Ammon's horn (tissue), 1 donor: ENCODE measurements around the gene COL13A1.

Source experiments
- DNase-seq: peaks from one replicate; pipeline ENCODE4 v3.0.0-alpha.2; 2016; ENCODE audit warnings: low spot score

The COL13A1 gene

GRCh38 chr10:69846293-69846921, 44.7 kb downstream of the COL13A1 start:
- peak; percentile 12 for DNase-seq

DNA sequence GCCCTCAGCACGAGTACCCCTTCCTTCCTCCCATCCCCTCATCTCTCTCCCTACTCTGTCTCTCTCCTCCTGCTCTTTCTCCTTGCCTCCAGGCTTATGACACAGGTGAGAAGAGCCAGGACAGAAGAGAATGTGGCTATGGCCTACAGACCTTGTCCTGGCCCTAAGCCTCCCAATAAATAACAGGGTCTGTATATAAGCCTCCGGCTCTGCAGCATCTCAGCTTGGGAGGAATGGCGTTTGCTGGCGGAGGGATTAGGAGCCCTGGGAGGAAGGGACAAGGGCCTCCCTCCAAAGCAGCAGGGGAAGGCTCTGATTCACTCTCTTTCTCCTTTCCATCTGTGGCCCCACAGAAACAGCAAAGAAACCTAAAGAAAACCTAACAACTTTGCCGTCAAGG, 45.8 kb downstream of the COL13A1 start:
- no peak for DNase-seq

GRCh38 chr10:69847883-69848282, 46.2 kb downstream of the COL13A1 start:
- no peak for DNase-seq

- no peak for DNase-seq
Measured at GRCh38 chr10:69848454-69848853, 46.7 kb downstream of the COL13A1 start.

GRCh38 chr10:69849825-69850224, 48.1 kb downstream of the COL13A1 start:
- DNase-seq, result no peak

GRCh38 chr10:69850440-69850839, 48.7 kb downstream of the COL13A1 start:
- no peak for DNase-seq

DNA sequence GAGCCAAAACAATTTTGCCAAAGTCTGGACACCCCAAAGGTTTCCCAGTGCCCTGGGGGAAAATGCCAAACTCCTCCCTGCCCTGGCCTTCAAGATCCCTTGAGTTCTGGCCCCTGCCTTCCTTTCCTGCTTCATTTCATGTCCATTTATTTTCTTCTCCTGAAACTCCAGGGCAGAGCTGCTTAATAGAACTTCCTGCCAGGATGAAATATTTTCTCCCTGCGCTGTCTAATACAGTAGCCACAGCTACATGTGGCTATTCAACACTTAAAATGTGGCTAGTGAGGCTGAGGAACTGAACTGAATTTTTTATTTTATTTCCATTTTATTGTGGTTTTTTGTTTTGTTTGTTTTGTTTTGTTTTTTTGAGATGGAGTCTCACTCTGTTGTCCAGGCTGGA, 49.6 kb downstream of the COL13A1 start:
- no peak for DNase-seq

DNA sequence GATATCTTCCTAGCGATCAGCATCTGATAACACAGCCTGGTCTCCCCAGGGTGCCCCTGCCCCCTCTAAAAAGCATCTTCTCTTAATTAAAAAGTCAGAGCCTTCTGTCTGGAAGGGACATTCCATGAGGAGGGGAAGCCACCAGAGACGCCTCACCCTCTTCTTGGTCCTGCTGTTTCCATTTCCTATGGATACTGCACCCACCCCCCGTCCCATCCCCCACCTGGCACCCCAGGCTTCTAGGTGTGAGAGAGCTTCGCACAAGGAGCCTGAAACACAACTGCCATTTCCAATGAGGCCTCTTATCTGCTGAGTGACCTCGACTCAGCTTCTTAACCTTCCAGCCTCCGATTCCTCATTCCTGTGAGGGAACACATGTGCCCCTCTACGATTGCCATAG, 51.4 kb downstream of the COL13A1 start:
- no peak for DNase-seq

DNA sequence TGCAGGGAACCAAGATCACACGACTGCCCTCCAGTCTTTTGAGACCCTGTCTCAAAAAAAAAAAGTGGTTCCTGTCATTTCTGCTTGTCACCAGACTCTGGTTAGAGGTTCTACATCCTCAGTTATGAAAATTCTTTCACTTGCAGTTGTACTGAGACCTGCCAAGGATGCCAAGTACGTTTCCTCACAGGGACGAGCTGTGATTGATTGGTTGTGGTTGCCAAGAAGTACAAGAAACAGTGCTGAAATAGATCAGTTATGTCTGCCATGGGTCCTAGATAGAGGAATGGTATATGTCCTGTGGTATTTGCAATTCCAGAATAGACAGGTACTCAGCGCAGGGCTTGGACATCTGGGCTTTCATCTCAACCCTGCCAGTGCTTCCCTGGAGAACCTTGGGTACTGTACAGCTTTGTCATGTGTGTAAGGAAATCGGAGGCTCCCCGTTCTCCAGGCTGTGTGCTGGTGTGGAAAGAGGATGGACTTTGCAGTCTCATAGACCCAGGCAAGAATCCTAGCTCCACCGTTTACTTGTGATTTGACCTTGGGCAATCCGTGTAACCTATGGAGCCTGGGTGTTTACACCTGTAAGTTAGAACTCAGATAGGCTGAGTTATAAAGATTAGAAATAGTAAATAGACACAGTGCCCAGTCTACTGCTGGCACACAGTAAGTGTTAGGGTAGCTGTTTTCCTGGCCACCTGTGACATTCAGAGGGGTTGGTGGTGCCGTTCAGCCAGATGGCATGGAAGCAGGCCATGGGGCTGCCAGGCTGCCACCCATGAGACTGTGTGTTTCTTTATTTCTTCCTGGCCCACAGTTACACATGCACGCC, 53.0 kb downstream of the COL13A1 start:
- no peak for DNase-seq

DNA sequence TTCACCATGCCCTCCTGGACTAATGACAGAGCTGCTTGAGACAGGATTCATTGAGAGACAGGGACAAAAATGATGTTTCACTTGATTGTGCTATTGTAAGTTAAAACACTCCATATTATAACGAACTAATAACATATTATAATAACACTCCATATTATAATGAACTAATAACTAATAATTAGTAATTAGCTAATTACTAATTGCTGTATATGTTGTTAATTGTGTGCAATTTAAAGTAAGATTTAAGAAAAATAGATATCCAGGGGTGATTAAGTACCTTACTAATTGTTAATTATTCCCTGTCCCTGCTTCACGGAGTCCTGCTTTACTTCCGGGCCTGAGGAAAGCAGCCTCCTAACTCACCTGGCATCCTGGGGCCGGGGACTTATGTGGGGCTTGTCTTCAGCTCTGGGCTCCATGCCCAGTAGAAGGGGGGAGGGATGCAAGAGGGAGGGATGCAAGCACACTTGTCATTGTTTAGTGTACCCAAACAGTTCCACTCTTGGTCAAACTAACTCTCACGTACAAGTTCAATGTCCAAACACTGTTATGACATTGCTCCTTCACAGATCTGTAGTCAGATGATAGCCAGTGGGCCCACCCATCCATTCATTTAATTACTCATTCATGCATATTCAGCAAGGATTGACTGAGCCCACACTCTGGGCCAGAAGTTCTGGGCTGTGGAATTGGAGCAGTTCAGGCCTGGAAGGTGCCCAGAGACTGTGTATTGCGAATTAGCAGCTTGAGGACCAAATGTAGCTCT, 53.8 kb downstream of the COL13A1 start:
- peak; percentile 65 for DNase-seq

- DNase-seq, result no peak
Measured at GRCh38 chr10:69856601-69857166, 55.0 kb downstream of the COL13A1 start.

GRCh38 chr10:69858201-69858600, 56.5 kb downstream of the COL13A1 start:
- no peak for DNase-seq

DNA sequence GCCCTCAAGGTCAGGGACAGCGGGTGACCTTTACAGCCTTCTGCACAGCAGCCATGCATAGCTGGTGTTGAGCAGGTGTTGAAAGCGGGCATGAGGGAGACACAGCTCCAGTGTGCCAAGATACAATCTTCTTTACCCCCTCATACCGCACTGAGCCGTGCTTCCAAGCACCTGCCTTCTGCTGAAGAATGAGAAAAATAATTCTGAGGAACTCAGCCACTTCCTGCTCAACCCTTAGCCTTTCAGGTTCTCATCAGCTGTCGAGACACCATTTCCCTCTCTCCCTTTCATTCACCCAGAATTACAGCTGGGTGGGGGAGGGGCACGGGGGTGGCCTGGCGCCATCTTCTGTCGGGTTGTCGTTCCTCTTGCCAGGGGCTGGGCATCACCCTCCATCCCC, 58.6 kb downstream of the COL13A1 start:
- no peak for DNase-seq

DNA sequence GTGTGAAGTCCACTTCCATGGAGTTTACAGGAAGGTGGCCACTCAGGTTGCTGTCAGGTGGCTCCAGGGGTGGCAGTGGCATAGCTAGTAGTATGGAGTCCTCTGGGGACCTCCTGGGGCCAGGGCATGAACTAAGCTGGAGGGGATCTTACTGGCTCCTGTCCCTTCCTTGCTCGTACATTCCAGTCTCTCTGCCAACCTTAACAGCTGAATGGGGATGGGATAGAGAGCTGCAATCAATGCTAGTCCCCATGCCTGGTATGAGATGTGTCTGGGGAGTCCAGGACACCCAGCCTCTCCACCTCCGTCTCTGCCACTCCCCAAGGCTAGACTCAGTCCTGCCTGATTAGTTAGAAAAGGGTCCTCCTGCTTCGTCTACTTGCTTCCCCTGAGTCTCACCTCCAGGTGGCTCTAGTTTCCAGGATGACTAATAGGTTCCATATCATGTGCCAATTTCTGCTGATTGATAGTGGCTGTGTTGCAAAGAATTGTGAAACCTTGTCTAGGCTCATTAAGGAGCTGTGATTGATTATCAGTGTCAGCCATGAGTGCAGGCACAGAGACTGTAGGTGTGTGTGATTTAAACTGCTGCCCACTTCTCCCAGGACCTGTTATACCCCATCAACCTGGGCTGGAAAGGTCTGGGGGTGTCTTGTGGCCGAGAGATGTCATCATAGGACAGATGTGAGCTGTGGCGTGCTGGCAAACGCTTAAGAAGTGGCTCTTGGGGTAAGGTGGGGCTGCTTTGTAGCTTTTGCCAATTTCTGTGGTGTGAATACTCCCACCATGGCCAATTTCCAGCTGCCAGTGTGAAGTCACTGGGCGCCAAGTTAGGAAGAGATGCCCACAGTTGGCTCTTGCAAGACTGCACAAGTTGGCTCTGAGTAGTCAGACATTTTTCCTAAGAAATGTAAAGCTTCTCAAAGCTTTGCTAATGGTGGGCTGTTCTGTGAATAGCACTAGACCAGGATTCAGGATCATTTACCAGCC, 59.8 kb downstream of the COL13A1 start:
- no peak for DNase-seq

DNA sequence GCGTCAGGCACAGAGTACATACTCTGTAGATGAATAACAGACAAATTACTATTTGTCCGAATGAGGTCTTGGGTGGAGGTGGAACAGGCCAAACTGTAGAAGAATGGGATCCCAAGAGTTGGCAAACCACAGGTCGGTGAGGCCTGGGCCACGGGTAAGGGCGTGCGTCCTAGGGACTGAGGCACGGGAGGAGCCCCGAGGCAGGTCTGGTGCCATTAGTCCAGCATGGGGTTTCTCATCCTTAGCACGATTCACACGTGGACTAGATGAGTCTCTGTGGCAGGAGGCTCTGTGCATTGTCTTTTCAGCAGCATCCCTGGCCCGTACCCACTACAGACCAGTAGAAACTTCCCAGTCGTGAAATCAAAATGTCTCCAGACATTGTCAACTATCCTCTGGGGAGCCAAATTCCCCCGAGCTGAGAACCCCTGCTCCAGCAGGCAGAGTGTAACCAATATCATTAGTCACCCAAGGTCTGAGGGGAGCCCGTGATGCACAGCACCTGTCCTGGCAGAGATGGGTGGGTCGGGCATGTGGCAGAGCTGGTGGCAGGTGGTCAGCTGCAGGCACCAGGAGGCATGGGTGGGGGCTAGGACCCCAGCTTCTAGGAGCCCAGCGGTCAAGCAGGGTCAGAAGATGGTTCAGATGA, 61.3 kb downstream of the COL13A1 start:
- DNase-seq, result no peak

- DNase-seq, result no peak
Measured at GRCh38 chr10:69863580-69863979, 61.9 kb downstream of the COL13A1 start.

GRCh38 chr10:69864321-69864720, 62.6 kb downstream of the COL13A1 start:
- no peak for DNase-seq

GRCh38 chr10:69865450-69865849, 63.7 kb downstream of the COL13A1 start:
- DNase-seq, result no peak

DNA sequence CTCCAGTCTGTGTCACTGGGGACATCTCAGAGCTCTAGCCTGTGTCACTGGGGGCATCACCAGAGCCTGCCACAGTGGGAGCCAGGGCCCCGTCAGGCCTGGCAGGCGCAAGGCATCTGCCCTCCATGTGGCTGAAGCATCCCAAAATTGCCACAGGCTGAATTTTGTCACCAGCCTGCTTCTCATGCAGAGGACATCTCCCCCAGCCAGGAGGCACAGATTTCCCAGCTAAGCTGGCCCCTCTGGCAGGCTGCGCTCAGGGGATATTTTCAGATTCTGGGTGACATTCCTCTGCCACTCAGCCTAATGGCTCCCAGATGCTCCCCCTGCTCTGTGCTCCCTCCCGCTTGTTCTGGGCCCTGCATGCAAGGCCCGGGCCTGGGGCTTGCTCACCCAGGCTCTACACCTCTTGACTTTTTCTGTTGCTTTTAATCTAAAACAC, 64.6 kb downstream of the COL13A1 start:
- no peak for DNase-seq

DNA sequence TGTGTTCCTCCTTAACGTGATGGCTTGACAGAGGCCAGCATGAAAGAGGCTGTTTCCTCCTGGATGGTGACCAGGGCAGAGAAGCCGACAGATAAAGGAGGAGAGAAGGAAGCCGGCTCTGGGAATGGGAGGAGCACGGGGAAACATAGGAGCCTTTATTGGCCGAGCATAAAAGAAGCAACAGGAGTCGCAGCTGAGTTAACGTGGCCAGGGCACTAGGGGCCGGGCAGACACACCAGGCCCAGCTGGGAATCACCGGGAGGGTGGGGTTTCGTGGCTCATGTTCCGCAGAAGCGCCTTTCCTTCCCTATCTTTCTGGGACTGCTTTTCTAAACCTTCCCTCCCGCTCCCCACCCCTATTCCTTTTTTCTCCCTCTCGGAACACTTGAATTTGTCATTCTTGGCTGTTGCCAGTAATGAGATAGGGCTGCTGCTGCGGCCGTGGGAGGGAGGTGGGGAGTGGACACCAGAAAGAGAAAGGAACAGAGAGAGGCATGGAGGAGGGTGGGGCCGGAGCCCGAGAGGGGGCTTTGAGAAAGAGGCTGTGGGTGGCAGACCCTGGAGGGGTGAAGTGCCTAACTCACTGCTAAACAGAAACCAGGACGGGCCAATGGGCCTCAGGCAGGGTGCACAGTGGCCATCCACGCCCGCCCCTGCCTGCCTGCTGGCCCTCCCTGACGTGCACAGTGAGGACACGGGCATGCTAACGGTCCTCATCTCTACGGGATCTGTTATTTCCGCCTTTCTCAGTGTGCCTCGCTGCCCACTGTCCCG, 65.2 kb downstream of the COL13A1 start:
- no peak for DNase-seq
